ENCODE results near the gene PDE4D.

The PDE4D gene

GRCh38 chr5:59287361-59287760, 606.2 kb downstream of the PDE4D start:
- TF ChIP-seq CTCF (IDR thresholded peaks at IDR 0.05; ENCODE audit: insufficient read depth, low read length, poor library complexity, severe bottlenecking) = no peak
- H3K27me3 ChIP-seq (replicated peaks; ENCODE audit: control insufficient read depth, insufficient read depth, low read length) = no peaks in the 10 kb centered on the region; the same call in 1 of the 2 replicates
- no peak for DNase-seq (ENCODE audit: extremely low read depth, insufficient read length)
- H3K36me3 ChIP-seq (ENCODE audit: control insufficient read depth, insufficient read depth, low read length) = no peaks in the 10 kb centered on the region
- H3K4me3 ChIP-seq (replicated peaks; ENCODE audit: low read depth, low read length) = no peak overlapping the region

GRCh38 chr5:59286510-59286909, 607.0 kb downstream of the PDE4D start:
- no peaks in the 10 kb centered on the region; the same call in 1 of the 2 replicates for H3K27me3 ChIP-seq (replicated peaks; ENCODE audit: control insufficient read depth, insufficient read depth, low read length)
- TF ChIP-seq CTCF (IDR thresholded peaks at IDR 0.05; ENCODE audit: insufficient read depth, low read length, poor library complexity, severe bottlenecking) = no peak
- no peak for DNase-seq (ENCODE audit: extremely low read depth, insufficient read length)
- no peaks in the 10 kb centered on the region for H3K36me3 ChIP-seq (ENCODE audit: control insufficient read depth, insufficient read depth, low read length)
- H3K4me3 ChIP-seq (replicated peaks; ENCODE audit: low read depth, low read length) = no peak overlapping the region

GRCh38 chr5:59285300-59286016, 608.1 kb downstream of the PDE4D start:
- Histone ChIP-seq H3K27me3 (replicated peaks; ENCODE audit: control insufficient read depth, insufficient read depth, low read length) (no peaks in the 10 kb centered on the region; the same call in 1 of the 2 replicates), H3K36me3 (ENCODE audit: control insufficient read depth, insufficient read depth, low read length) (no peaks in the 10 kb centered on the region), H3K4me3 (replicated peaks; ENCODE audit: low read depth, low read length) (no peak overlapping the region)
- no peak for DNase-seq (ENCODE audit: extremely low read depth, insufficient read length)
- TF ChIP-seq CTCF (IDR thresholded peaks at IDR 0.05; ENCODE audit: insufficient read depth, low read length, poor library complexity, severe bottlenecking) = no peak

- no peaks in the 10 kb centered on the region; the same call in 1 of the 2 replicates for H3K27me3 ChIP-seq (replicated peaks; ENCODE audit: control insufficient read depth, insufficient read depth, low read length)
- TF ChIP-seq CTCF (IDR thresholded peaks at IDR 0.05; ENCODE audit: insufficient read depth, low read length, poor library complexity, severe bottlenecking) = no peak
- no peak for DNase-seq (ENCODE audit: extremely low read depth, insufficient read length)
- H3K36me3 ChIP-seq (ENCODE audit: control insufficient read depth, insufficient read depth, low read length) = no peaks in the 10 kb centered on the region
- no peak overlapping the region for H3K4me3 ChIP-seq (replicated peaks; ENCODE audit: low read depth, low read length)
Measured at GRCh38 chr5:59282726-59283125, 610.8 kb downstream of the PDE4D start.

GRCh38 chr5:59279979-59280378, 613.5 kb downstream of the PDE4D start:
- no peak for DNase-seq (ENCODE audit: extremely low read depth, insufficient read length)
- Histone ChIP-seq H3K36me3 (ENCODE audit: control insufficient read depth, insufficient read depth, low read length) (no peaks in the 10 kb centered on the region), H3K27me3 (replicated peaks; ENCODE audit: control insufficient read depth, insufficient read depth, low read length) (no peaks in the 10 kb centered on the region), H3K4me3 (replicated peaks; ENCODE audit: low read depth, low read length) (no peak overlapping the region)
- TF ChIP-seq CTCF (IDR thresholded peaks at IDR 0.05; ENCODE audit: insufficient read depth, low read length, poor library complexity, severe bottlenecking) = no peak
